ENCODE data around the gene GLDN.

- TF ChIP-seq CTCF (IDR thresholded peaks at IDR 0.05; ENCODE audit: low read length) (no peak), EZH2 (optimal IDR thresholded peaks at IDR 0.05; ENCODE audit: low read depth, low read length) (no peak), EZH2phosphoT487 (IDR thresholded peaks at IDR 0.05; ENCODE audit: low read length) (no peak)
Observed at GRCh38 chr15:51405693-51406523, 64.5 kb downstream of the GLDN start.
